ENCODE measurements around the gene CBFA2T2.
A peak's percentile ranks its signal among the peaks of the same experiment; 100 is the strongest.

CBFA2T2 gene

GRCh38 chr20:33673410-33674293 is 183.8 kb downstream of the CBFA2T2 start:
- H3K4me3 ChIP-seq (ENCODE audit: control insufficient read depth, low read depth, low read length), result peak overlapping the region; percentile 76
- no peak for DNase-seq (ENCODE audit: low read depth)
- no peak for TF ChIP-seq CTCF (IDR thresholded peaks at IDR 0.05; ENCODE audit: control insufficient read depth, insufficient read depth, low read depth, low read length, missing control alignments)

- TF ChIP-seq CTCF (IDR thresholded peaks at IDR 0.05; ENCODE audit: control insufficient read depth, insufficient read depth, low read depth, low read length, missing control alignments), result no peak
- peak within 1 kb of the TSS; percentile 76 for H3K4me3 ChIP-seq (ENCODE audit: control insufficient read depth, low read depth, low read length)
- no peak for DNase-seq (ENCODE audit: low read depth)
Observed at GRCh38 chr20:33674294-33675135, 184.6 kb downstream of the CBFA2T2 start, which contains the start of gene NECAB3. NECAB3 (minus strand) TSS chr20:33674428; CDS start chr20:33674352, 76 bp downstream.

- H3K4me3 ChIP-seq (ENCODE audit: control insufficient read depth, low read depth, low read length), result peak overlapping the region; percentile 53
- no peak for TF ChIP-seq CTCF (IDR thresholded peaks at IDR 0.05; ENCODE audit: control insufficient read depth, insufficient read depth, low read depth, low read length, missing control alignments)
- DNase-seq (ENCODE audit: low read depth), result no peak
Observed at GRCh38 chr20:33675136-33675959, 185.5 kb downstream of the CBFA2T2 start.

DNA sequence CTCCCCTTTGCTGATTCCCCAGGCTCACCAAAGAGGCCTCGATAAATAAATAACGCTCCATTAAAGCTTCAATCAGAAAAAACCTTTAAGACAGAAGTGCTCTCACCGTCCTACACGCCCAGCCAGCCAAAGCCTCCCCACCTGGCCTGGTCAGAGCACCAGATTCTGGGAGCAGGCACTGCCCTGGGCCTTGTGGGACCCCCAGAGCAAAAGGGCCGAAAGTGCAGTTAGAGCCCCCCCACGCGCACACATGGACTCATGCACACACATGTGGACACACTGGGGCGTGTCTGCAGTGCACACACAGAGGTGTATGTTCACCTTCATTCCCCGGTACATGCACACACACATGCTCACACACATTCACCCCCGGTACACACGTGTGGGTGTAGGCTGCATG is 186.2 kb downstream of the CBFA2T2 start:
- H3K4me3 ChIP-seq (ENCODE audit: control insufficient read depth, low read depth, low read length), result no peak overlapping the region
- TF ChIP-seq CTCF (IDR thresholded peaks at IDR 0.05; ENCODE audit: control insufficient read depth, insufficient read depth, low read depth, low read length, missing control alignments), result no peak
- no peak for DNase-seq (ENCODE audit: low read depth)

- DNase-seq (ENCODE audit: low read depth), result no peak
- no peak for TF ChIP-seq CTCF (IDR thresholded peaks at IDR 0.05; ENCODE audit: control insufficient read depth, insufficient read depth, low read depth, low read length, missing control alignments)
- no peak overlapping the region for H3K4me3 ChIP-seq (ENCODE audit: control insufficient read depth, low read depth, low read length)
Observed at GRCh38 chr20:33676652-33677645, 187.1 kb downstream of the CBFA2T2 start.
